ENCODE results near the gene HDAC5. TPM values are rescaled to one million over a fixed set of nuclear protein-coding genes. Genes with fewer than 3 reads are reported as not detected.

HDAC5 gene
- total and polyA plus RNA-seq, 4 donors: 29.6 to 77.4 (median 36.4) TPM

DNA sequence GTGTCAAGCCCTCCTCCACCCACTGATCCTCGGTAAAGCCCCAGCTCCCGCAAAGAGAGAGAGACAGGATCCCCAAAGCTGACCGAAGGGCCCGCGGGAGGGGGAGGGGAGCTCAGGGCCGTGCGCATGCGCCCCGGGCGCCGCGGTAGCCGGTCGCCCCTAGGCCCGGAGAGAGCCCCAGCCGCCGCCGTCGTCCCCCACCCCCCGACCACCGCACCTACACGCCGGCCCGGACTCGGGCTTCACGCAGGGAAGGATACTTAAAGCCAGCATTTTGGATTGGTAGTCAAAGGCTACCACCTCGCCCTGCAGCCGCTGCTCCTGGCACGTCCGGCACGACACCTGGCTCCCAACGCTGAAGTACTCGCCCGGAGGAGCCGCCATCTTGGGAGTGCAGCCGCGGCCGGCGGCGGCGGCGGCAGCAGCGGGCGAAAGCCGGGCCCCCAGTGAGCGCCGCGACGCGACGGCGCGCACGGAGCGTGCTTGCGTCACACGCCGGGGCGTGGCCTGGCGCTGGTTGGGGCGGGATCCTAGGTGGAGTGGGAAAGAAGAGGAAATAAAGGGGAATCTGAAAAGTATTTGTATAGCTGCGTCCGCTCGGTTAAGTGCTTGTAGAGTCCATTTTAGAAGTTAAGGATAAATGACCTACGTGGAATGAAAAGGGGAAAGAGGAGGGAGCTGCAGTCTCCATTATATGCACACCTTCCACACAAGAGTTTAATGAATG, 57.1 kb downstream of the HDAC5 start, which contains the start of gene LSM12:
Gene LSM12, minus strand, starts transcription at position 468 of the 727 bp plus-strand sequence. Its CDS starts 84 bp downstream, at position 384.
- H3K9ac ChIP-seq (ENCODE audit: insufficient read depth in 1 of 2, low read length in 2 of 2): peak within 1 kb of the TSS; percentile 75 to 80
- 1% methylated on average over 55 to 65 of the region's 65 CpGs for WGBS, 2 donors
- H3K4me1 ChIP-seq (ENCODE audit: control insufficient read depth in 5 of 5, insufficient read depth in 5 of 5, low read length in 5 of 5): peaks cover 2 to 29% (median 7%) of the 10 kb centered on the region in 5 donors
- no peak for TF ChIP-seq CTCF (IDR thresholded peaks at IDR 0.05; ENCODE audit: control extremely low read depth, extremely low read depth)
- H3K36me3 ChIP-seq (ENCODE audit: control insufficient read depth in 4 of 4, insufficient read depth in 4 of 4, low read length in 4 of 4): peaks cover 0 to 8% (median 7%) of the 10 kb centered on the region in 4 donors
- DNase-seq (peak; percentile 93 to 95 (median 95)), ATAC-seq (ENCODE audit: insufficient read depth, low FRiP score) (peak; percentile 88)
- H3K27ac ChIP-seq (ENCODE audit: low read depth in 1 of 2, low read length in 1 of 2): peak within 1 kb of the TSS; percentile 87 to 96
- no peaks in the 10 kb centered on the region for H3K27me3 ChIP-seq (ENCODE audit: control insufficient read depth in 3 of 3, insufficient read depth in 3 of 3, low read length in 2 of 3)
- no peaks in the 10 kb centered on the region for H3K9me3 ChIP-seq (ENCODE audit: control insufficient read depth in 4 of 4, insufficient read depth in 3 of 4, low read length in 3 of 4)
- peak within 1 kb of the TSS; percentile 82 for H3K4me3 ChIP-seq

- Histone ChIP-seq H3K36me3 (ENCODE audit: control insufficient read depth in 4 of 4, insufficient read depth in 4 of 4, low read length in 4 of 4) (peaks cover 0 to 10% (median 8%) of the 10 kb centered on the region in 4 donors), H3K27ac (ENCODE audit: low read depth in 1 of 2, low read length in 1 of 2) (peak overlapping the region; percentile 86 to 96), H3K4me1 (ENCODE audit: control insufficient read depth in 5 of 5, insufficient read depth in 5 of 5, low read length in 5 of 5) (peaks cover 2 to 26% (median 7%) of the 10 kb centered on the region in 5 donors), H3K9ac (ENCODE audit: insufficient read depth in 1 of 2, low read length in 2 of 2) (peak overlapping the region; percentile 75 to 80), H3K27me3 (ENCODE audit: control insufficient read depth in 3 of 3, insufficient read depth in 3 of 3, low read length in 2 of 3) (no peaks in the 10 kb centered on the region), H3K9me3 (ENCODE audit: control insufficient read depth in 4 of 4, insufficient read depth in 3 of 4, low read length in 3 of 4) (no peaks in the 10 kb centered on the region), H3K4me3 (peak overlapping the region; percentile 82)
- TF ChIP-seq CTCF (IDR thresholded peaks at IDR 0.05; ENCODE audit: control extremely low read depth, extremely low read depth): no peak
- ATAC-seq (ENCODE audit: insufficient read depth, low FRiP score) (no peak), DNase-seq (peak in 1 of 3 donors; percentile 22)
- WGBS, 2 donors: 3% methylated on average over 9 of the region's 9 CpGs
Observed at GRCh38 chr17:44065668-44066203, 57.7 kb downstream of the HDAC5 start.

DNA sequence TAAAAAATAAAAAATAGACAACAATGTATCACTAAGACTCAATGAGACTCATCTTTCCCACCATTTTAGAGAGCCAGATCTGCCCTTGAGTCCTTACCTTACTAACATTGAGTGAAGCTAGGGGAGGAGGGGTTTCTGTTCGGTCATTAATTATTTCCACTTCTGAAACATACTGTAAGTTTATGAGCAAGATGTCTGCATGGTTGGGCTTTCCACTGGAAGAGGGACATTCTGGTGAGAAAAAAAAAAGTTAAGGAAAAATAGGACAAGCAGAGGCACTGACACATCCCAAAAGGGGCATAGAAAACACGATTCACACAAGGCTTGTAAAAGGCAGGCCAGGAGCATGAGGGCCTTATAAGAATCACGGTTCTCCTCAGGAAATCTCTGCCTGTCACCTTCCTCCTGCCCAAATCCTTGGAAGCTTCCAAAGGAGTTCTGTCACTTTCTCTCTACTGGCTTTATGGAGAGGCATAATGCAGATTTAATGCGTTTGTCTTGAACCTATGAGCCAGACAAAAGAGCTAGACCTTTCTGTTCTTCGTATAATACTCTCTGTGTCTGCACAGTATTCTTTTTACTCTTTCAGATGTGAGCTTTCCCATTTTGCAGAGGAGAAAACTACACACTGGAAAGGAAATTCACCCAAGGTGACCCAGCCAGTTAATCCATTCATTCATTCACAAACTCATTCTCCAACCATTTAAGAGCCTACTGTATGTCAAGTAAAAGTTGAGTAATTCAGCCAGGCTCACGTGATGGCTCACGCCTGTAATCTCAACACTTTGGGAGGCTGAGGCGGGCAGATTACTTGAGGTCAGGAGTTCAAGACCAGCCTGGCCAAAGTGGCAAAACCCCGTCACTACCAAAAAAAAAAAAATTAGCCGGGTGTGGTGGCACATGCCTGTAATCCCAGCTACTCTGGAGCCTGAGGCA, 59.5 kb downstream of the HDAC5 start:
- Histone ChIP-seq H3K27ac (ENCODE audit: low read depth in 1 of 2, low read length in 1 of 2) (no peak overlapping the region), H3K36me3 (ENCODE audit: control insufficient read depth in 4 of 4, insufficient read depth in 4 of 4, low read length in 4 of 4) (peaks cover 0 to 16% (median 9%) of the 10 kb centered on the region in 4 donors), H3K9me3 (ENCODE audit: control insufficient read depth in 4 of 4, insufficient read depth in 3 of 4, low read length in 3 of 4) (no peaks in the 10 kb centered on the region), H3K4me1 (ENCODE audit: control insufficient read depth in 5 of 5, insufficient read depth in 5 of 5, low read length in 5 of 5) (peaks cover 0 to 22% (median 7%) of the 10 kb centered on the region in 5 donors), H3K27me3 (ENCODE audit: control insufficient read depth in 3 of 3, insufficient read depth in 3 of 3, low read length in 2 of 3) (no peaks in the 10 kb centered on the region), H3K9ac (ENCODE audit: insufficient read depth in 1 of 2, low read length in 2 of 2) (no peak overlapping the region), H3K4me3 (no peak overlapping the region)
- no peak for ATAC-seq (ENCODE audit: insufficient read depth, low FRiP score)
- DNase-seq: no peak
- 77 to 84% methylated on average over 10 of the region's 10 CpGs for WGBS, 2 donors
- no peak for TF ChIP-seq CTCF (IDR thresholded peaks at IDR 0.05; ENCODE audit: control extremely low read depth, extremely low read depth)

All from lung (tissue), 12 donors.